Activated CD4-positive, alpha-beta T cell treated with anti-CD3 and anti-CD28 coated beads for 1 hour (primary cell): ENCODE data around the gene SHISA5.
A peak's percentile ranks its signal among the peaks of the same experiment; 100 is the strongest.
"Not testable (repeated sequence)": the region's sequence is repeated elsewhere in the genome, so short reads cannot be mapped to it uniquely, and the experiment has no call there.

Experiments used
- DNase-seq: peaks from one replicate; pipeline ENCODE4 v3.0.0-alpha.2; 2020

The SHISA5 gene

DNA sequence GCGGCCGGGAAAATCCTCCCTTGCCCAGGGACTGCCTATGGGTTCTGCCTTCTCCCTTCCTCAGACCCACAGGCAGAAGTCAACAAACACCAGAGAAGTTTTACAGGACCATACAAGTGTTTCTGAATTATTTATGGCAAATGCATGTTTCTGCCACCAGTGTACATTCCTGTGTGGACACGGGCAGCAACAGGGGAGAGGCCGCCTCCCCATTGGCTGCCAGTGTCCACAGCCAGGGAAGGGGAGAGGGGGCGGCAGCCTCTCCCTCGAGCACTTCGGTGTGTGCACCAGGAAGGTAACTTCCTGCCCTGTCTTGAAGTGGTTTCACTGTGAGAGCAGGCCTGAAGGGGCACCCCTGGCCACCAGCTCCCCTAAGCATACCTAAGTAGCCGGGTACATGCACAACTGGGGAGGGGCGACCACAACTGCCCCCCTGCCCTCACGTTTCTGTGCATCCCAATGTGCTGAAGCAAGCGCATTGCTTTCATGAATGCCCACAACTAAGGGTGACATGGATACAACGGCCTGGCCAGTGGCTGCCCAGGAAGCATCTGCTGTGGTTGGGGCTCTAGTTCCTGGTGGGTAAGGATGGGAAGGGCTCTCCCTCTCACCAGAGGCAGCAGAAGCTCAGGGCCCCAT lies 14.8 kb upstream of the SHISA5 start:
- no peak for DNase-seq

DNA sequence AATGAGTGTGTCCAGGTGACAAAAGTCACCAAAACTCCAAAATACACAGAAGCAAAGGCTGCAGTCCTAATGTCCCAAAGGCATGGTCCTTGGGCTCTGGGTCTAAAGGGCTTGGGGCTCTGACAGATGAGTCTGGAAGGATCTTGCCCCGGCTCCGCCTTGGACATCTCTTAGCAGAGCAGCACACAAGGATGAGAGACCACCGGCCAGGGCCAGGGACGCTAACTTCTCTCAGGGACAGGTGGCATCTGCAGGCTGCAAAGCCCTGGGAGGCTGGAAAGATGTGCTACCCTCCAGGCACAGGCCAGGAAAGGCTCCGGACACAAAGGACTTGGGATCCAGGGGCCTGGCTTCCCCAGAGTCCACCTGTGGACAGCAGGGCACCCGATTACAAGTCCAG lies 14.1 kb upstream of the SHISA5 start:
- no peak for DNase-seq

DNA sequence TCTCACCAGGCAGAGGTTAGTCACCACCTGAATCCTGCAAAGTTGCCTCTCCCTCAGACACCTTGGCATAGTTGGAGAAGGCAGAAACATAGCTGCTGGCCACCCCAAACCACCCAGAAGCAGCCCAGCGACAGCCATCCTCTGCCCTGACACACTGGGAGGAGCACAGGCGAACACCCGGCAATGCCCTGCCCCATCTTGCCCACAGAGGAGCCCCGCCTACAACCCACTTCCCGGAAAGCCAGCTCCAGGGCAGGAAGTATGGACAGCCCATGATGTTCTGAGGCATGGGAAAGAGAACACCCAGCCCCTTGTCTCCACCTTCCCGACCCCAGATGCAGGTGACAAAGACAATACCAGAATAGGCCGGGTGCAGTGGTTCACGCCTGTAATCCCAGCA lies 12.6 kb upstream of the SHISA5 start:
- no peak for DNase-seq

DNA sequence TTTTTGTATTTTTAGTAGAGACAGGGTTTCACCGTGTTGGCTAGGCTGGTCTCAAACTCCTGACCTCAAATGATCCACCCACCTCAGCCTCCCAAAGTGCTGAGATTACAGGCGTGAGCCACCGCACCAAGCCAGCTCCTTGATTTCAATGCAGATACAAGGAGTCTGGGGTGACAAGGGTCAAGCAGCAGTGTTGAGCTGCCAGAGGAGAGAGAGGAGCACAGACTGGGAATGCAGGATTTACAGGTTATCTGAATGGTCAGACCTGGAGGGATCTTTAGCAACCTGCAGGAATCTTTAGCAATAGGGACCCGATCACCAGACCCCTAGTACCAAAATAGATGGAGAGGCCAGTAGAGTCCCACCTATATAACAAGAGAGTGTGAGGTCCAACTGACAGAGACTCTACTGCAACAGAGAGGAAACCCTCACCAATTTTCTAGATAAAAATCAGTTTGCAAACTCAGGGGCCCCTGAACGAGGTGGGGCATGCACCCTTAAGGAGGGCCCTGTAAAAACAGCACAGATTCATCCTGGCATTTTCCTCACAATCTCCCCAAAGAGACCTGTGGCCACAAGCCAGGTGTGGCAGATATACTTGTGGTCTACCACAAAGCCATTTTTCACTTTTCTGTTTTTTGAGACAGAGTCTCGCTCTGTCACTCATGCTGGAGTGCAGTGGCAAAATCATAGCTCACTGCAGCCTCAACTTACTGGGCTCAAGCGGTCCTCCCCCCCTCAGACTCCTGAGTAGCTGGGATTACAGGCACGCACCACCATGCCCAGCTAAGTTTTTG lies 10.7 kb upstream of the SHISA5 start:
- DNase-seq: no peak

DNA sequence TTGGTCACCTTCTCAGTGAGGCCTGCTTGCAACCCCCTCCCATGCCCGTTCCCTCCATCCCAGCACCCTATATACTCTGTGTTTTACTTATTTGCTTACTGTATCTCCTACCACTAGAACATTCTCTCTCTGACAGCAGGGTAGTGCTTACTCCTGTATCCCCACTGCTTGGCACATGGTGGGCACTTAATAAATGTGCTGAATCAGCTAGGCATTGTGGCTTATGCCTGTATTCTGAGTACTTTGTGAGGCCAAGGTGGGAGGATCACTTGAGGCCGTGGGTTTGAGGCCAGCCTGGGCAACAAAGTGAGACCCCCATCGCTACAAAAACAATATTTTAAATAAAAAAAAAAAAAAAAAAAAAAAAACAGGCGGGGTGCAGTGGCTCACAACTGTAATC lies 7.6 kb upstream of the SHISA5 start:
- no peak for DNase-seq

- peak; percentile 72 for DNase-seq
These were observed 3.5 kb upstream of the SHISA5 start for GRCh38 chr3:48507256-48508061.

DNA sequence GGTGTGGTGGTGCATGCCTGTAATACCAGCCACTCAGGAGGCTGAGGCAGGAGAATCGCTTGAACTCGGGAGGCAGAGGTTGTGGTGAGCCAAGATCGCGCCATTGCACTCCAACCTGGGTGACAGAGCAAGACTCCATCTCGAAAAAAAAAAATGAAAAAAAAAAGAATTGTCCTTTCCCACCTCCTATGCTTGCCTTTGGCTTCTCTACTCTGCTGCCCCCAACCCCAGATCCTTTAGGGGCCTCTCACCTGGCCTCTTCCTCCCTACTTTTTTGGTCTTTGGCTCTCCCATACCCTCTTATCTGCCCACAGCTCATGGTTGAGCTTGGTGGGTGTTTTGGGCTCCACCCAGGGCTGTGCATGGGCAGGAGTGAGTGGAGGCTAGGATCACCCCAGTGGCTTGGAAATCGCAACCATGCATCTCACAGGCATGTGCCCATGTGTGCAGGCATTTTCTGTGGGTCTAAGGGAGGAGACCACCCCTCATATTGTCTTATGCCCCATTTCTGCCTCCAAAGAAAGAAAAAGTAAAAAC lies 2.1 kb upstream of the SHISA5 start:
- no peak for DNase-seq

DNA sequence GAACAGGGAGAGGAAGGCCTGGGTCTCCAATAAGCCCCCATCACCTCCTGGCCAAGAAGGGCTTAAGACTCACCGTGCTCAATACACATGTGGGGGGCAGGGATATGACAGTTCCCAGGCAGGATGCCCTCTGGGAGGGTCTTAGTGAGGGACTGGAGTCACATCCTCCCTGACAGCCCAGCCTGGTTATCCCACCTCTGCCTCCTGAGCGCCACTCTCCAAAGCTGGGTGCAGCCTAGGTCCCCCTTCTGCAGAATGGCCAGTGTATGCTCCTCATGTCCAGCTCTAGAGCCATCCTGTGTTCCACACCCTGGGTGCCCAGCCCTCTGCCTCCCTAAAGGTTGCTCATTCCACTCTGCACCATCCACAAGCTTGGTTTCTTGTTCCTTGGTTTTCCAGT lies 1.2 kb upstream of the SHISA5 start:
- no peak for DNase-seq

- no peak for DNase-seq
These were observed 448 bp downstream of the SHISA5 start for GRCh38 chr3:48503401-48504050.

DNA sequence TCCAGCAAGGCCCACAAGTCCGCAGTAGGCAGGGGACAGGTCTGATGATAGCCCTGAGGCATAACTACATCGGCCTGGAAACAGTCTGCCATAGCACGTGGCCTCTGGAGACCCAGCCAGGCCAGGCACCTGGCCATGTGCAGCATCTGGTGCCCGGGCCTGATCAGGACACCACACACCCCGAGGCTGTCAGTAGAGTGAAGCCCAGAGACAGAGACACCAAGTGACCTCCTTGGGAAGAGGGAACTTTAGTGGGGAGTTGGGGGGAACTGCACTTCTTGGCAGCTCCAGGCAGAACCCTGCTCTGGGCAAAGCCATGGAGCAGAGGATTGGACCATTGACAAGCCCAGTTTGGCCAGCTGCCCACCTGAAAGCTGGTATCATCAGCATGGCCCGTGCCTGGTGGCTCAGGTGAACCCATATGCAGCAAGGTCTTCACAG lies 1.2 kb downstream of the SHISA5 start:
- DNase-seq: no peak

- DNase-seq: no peak
These were observed 1.9 kb downstream of the SHISA5 start for GRCh38 chr3:48502121-48502520.

- no peak for DNase-seq
These were observed 2.8 kb downstream of the SHISA5 start for GRCh38 chr3:48501196-48501595.

DNA sequence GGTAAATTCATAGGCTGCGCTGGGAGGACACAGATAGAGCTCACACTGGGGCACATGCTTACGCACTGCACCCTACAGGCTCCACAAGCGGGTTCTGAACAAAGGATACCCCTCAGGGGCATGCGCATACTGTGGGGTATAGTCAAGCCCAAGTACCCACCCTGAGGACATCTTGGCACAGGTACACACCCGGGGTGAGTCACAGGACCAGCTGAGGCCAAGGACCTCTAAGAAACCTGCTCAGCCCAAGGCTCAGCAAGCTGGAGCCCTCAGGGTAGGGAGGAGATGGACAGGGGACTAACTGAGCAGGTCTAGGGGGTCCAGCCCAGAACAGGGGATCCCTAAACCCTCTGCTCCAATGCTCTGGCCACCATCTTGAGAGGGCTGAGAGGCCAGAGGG lies 3.3 kb downstream of the SHISA5 start:
- DNase-seq: no peak

DNA sequence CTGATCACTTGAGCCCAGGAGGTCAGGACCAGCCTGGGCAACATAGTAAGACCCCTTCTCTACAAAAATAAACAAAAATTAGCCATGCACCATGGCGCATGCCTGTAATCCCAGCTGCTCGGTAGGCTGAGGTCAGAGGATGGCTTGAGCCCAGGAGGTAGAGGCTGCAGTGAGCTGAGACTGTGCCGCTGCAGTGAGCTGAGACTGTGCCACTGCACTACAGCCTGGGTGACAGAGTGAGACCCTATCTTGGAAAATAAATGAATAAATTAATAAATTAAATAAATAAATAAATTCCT lies 10.8 kb downstream of the SHISA5 start:
- DNase-seq: no peak

DNA sequence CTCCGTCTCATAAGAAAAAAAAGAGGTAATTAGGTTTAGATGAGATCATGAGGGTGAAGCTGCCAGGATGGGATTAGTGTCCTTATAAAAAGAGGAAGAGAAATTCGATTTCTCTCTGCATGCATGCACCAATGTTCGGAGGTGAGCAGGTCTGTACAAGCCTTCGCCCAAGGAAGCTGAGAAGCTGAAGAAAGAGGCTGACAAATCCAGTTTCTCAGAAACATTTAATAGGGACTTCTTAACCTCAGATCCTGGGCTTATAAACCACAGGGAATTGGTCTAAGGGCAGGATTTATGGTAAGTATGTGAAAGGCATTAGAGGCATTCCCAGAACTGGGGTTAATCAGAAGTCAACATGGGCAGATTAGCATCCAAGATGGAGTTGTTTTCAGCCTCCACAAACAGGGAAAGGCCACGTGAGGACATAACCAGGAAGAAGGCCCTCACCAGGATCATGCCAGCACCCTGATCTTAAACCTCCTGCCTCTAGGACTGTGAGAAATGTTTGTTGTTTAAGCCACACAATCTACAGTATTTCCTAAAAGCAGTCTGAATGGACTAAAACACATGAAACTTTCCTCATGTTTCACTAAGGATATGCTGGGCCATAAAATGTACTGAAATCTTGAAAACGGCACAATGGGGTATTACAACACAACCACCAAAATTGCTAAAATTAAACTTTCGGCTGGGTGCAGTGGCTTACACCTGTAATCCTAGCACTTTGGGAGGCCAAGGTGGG lies 11.3 kb downstream of the SHISA5 start:
- no peak for DNase-seq

DNA sequence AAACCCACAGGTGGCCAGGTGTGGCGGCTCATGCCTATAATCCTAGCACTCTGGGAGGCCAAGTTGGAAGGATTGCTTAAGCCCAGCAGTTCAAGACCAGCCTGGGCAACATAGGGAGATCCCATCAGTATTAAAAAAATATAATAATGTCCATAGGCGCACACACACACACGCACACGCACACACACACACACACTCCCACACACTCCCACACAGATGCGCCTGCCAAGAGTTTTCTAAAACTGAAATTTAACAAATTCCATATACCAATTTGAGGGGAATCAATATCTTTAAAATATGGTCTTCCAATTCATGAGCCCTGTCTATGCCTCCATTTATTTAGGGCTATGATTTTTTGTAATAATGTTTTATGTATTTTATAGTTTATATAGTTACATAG lies 17.0 kb downstream of the SHISA5 start:
- no peak for DNase-seq

DNA sequence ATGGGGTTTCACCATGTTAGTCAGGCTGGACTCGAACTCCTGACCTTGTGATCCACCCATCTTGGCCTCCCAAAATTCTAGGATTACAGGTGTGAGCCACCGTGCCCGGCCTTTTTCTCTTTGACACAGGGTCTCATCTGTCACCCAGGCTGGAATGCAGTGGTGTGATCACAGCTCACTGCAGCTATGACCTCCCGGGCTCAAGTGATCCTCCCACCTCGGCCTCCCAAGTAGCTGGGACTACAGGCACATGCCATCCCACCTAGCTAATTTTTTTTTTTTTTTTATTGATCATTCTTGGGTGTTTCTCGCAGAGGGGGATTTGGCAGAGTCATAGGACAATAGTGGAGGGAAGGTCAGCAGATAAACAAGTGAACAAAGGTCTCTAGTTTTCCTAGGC lies 21.2 kb downstream of the SHISA5 start:
- not testable (repeated sequence) for DNase-seq

DNA sequence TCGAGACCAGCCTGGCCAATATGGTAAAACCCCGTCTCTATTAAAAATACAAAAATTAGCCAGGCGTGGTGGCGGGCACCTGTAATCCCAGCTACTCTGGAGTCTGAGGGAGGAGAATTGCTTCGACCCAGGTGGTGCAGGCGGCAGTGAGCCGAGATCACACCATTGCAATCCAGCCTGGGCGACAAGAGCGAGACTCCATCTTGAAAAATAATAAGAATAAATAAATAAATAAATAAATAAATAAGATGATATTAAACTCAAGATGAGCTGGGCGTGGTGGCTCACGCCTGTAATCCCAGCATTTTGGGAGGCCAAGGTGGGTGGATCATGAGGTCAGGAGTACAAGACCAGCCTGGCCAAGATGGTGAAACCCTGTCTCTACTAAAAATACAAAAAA lies 23.1 kb downstream of the SHISA5 start:
- DNase-seq: not testable (repeated sequence)

DNA sequence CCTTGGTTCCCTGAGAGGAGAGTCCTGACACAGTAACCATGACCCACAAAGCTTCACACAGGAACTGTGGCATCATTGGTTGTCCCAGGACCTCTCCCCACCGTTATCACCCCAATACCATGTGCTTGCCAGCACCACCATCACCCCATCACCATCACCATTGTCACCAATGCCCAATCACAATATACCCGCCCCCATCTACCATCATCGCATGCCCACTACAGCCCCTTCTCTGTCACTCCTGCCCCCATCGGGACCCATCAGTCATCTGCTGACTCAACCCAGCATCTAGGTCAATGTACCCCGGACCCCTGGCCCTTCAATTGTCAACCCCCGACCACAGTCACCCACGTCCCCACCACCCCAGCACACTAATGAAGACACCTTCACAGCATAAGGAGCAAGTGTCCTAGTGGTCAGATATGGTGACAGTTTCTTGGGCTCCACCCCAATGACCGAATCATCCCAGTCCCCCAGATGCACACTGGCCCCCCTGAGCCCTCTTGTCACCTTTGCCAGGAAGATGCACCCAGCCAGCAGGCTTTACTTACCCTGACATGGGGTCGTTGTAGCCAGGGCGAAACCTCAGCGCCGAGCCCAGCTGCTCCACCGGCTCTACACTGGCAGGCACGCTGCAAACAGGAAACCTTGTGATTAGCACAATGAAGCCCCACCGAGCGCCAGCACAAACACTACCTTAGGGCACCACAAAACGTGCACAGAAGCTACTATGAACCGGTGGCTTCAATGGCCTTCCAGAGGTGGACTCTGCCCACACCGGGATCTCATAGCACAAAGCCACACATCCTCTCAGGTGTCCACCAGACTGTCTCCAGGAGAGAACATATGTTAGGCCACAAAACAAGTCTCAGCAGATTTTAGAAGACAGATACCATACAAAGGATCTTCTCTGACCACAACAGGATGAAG lies 25.1 kb downstream of the SHISA5 start:
- DNase-seq: peak; percentile 49

DNA sequence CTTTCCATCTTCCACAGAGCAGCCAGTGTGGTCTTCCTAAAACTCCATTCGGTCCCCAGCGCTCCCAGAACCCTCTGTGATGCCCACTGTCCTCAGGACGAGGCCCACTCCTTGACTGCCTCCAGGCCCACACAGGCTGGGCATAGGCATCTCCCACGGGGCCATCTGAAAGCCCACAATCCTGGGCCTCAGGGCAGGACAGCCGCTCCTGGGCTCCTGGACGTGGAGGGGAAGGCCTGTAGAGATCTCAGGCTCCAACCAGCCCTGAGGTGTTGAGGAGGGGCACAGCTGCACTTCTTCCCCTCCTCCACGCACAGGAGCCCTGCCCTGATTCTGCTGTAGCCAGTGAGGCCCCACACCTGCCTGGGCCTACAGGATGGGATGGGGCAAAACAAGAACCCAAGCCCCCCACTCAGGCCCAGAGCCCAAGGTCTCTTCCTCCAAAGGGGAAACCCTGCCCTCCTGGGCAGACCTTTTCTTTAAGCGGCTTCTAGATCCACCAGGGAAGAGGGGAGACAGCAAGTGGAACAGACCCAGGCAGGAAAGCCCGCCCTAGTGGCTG lies 25.9 kb downstream of the SHISA5 start:
- no peak for DNase-seq
